Thyroid gland (tissue), 4 donors: ENCODE data around the gene SEC14L2.

Experiments
- POLR2A ChIP-seq, 2 donors: fragments of 450-650 bp; IDR thresholded peaks; one replicate each; pipeline ENCODE4 v1.6.1; 2017; ENCODE audit warnings: antibody characterized with exemption in 2 of 2, mild to moderate bottlenecking in 2 of 2, moderate library complexity in 1 of 2
- TF ChIP-seq, protein P1 (sequence below), 6 experiments: fragments of 200-600 bp in 3 of 6; fragments of 450-650 bp in 3 of 6; sonication (generic) in 3 of 6; IDR thresholded peaks; one replicate each; pipeline ENCODE4 v1.5.1; 2016 to 2019; ENCODE audit warnings: antibody characterized with exemption in 6 of 6, mild to moderate bottlenecking in 2 of 6, inconsistent platforms in 1 of 6, moderate library complexity in 1 of 6

DNA sequence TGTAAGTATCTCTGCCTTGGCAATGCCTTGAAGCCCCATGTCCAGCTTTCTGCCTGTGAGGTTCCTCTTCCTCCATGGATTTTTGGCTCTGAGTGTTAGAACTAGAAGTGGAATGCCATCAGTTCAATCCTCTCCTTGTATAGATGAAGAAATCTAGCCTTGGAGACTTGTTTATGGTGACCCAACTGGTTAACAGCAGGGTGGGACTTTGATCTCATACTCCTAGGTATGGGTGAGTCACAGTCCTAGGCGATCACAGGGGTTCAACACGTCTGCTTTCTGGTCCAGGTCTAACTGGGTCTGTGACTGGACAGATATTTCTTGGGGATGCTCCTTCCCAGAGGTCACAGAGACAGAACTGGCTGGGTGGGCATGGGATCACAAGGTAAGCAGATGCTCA, 19.6 kb downstream of the SEC14L2 start:
- TF ChIP-seq, protein P1, sequence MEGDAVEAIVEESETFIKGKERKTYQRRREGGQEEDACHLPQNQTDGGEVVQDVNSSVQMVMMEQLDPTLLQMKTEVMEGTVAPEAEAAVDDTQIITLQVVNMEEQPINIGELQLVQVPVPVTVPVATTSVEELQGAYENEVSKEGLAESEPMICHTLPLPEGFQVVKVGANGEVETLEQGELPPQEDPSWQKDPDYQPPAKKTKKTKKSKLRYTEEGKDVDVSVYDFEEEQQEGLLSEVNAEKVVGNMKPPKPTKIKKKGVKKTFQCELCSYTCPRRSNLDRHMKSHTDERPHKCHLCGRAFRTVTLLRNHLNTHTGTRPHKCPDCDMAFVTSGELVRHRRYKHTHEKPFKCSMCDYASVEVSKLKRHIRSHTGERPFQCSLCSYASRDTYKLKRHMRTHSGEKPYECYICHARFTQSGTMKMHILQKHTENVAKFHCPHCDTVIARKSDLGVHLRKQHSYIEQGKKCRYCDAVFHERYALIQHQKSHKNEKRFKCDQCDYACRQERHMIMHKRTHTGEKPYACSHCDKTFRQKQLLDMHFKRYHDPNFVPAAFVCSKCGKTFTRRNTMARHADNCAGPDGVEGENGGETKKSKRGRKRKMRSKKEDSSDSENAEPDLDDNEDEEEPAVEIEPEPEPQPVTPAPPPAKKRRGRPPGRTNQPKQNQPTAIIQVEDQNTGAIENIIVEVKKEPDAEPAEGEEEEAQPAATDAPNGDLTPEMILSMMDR (IDR thresholded peaks at IDR 0.05) = no peak
- TF ChIP-seq POLR2A (IDR thresholded peaks at IDR 0.05) = no peak
